Endothelial cell of umbilical vein (primary cell): ENCODE data around the gene IL22RA2. TPM values are rescaled to one million over a fixed set of nuclear protein-coding genes. Genes with fewer than 3 reads are reported as not detected.

Experiments used
- BruUV-seq: library from RNA; stranded (reverse); fragments of 400-500 nt; replicated peaks from 2 replicates; lab custom pipeline; 2021; lab: Mats Ljungman, UMichigan
- CTCF ChIA-PET: fragments of 300-600, 350-600 bp; sonication (Branson Sonifier 250); formaldehyde crosslinking; loops from one replicate; lab custom pipeline; 2021; ENCODE audit warnings: antibody characterized with exemption, inconsistent platforms; lab: Charles Lee
- POLR2A ChIA-PET: fragments of 300-600, 350-600 bp; sonication (Branson Sonifier 250); formaldehyde crosslinking; loops from one replicate; lab custom pipeline; 2021; ENCODE audit warnings: antibody characterized with exemption, inconsistent platforms; lab: Charles Lee
- DNase-seq: peaks from one replicate; pipeline ENCODE4 v3.0.0-alpha.2; 2011; ENCODE audit warnings: low read depth, low spot score
- FAIRE-seq: peaks from 2 replicates; lab custom pipeline; 2011; peaks lifted over from hg19 to GRCh38; lab: Jason Lieb, UNC
- H2AFZ ChIP-seq: 2 replicates; pipeline ENCODE4 v1.6.0; 2012; ENCODE audit warnings: low read depth, low read length, control low read depth, inconsistent platforms
- H3K27ac ChIP-seq: 2 replicates; pipeline ENCODE4 v1.5.1; 2011; ENCODE audit warnings: low read depth, mild to moderate bottlenecking, control low read depth, low read length, moderate library complexity; ENCODE audit not compliant: insufficient read depth
- H3K27me3 ChIP-seq, 2 experiments: 2 replicates each; pipeline versions ENCODE4 v1.6.0 to v1.6.1; 2011; ENCODE audit warnings: low read length in 2 of 2, mixed read lengths in 1 of 2; ENCODE audit not compliant: control insufficient read depth in 2 of 2, insufficient read depth in 2 of 2
- H3K36me3 ChIP-seq, 2 experiments: 2 replicates in 1 of 2; 3 replicates in 1 of 2; pipeline ENCODE4 v1.5.1; 2011; ENCODE audit warnings: low read length in 2 of 2, mild to moderate bottlenecking in 1 of 2, moderate library complexity in 1 of 2; ENCODE audit not compliant: control insufficient read depth in 2 of 2, insufficient read depth in 2 of 2; ENCODE audit errors: extremely low read depth in 1 of 2
- H3K4me1 ChIP-seq: 3 replicates; pipeline ENCODE4 v1.5.1; 2011; ENCODE audit warnings: mild to moderate bottlenecking, low read length; ENCODE audit not compliant: control insufficient read depth, insufficient read depth; ENCODE audit errors: extremely low read depth
- H3K4me2 ChIP-seq: 2 replicates; pipeline ENCODE4 v1.6.1; 2011; ENCODE audit warnings: low read length, control low read depth, mixed read lengths; ENCODE audit not compliant: insufficient read depth
- H3K4me3 ChIP-seq, 3 experiments: fragments of 200-600 bp in 1 of 3; sonication (generic), shearing (Covaris generic) in 1 of 3; replicated peaks in 1 of 3; 2 replicates each; pipeline ENCODE4 v1.5.1; 2011 to 2016; ENCODE audit warnings: control low read depth in 3 of 3, low read length in 3 of 3, mild to moderate bottlenecking in 2 of 3, inconsistent platforms in 1 of 3, low read depth in 1 of 3, moderate library complexity in 1 of 3; ENCODE audit not compliant: insufficient read depth in 1 of 3
- H3K79me2 ChIP-seq: 2 replicates; pipeline ENCODE4 v1.6.0; 2012; ENCODE audit warnings: low read length, inconsistent platforms; ENCODE audit not compliant: control insufficient read depth, insufficient read depth
- H3K9ac ChIP-seq: replicated peaks from 2 replicates; pipeline ENCODE3; 2011; ENCODE audit warnings: low read length, control low read depth; ENCODE audit not compliant: insufficient read depth; ENCODE audit errors: extremely low read depth
- H3K9me1 ChIP-seq: replicated peaks from 3 replicates; pipeline ENCODE4 v1.6.0; 2011; ENCODE audit warnings: mild to moderate bottlenecking, low read length; ENCODE audit not compliant: control insufficient read depth, insufficient read depth; ENCODE audit errors: extremely low read depth
- H3K9me3 ChIP-seq: replicated peaks from 2 replicates; pipeline ENCODE4 v1.5.1; 2012; ENCODE audit warnings: low read length, inconsistent platforms; ENCODE audit not compliant: control insufficient read depth, insufficient read depth
- H4K20me1 ChIP-seq: replicated peaks from 2 replicates; pipeline ENCODE3; 2011; ENCODE audit warnings: mild to moderate bottlenecking, low read length; ENCODE audit not compliant: control insufficient read depth, insufficient read depth; ENCODE audit errors: extremely low read depth
- CTCF ChIP-seq, 2 donors: IDR thresholded peaks; 1 replicate in 1 of 2; 2 replicates in 1 of 2; pipeline ENCODE4 v1.5.1; 2011; ENCODE audit warnings: low read length in 2 of 2, mild to moderate bottlenecking in 2 of 2, moderate library complexity in 2 of 2, control low read depth in 1 of 2, inconsistent platforms in 1 of 2, low read depth in 1 of 2; ENCODE audit not compliant: insufficient read depth in 1 of 2; ENCODE audit errors: extremely low read depth in 1 of 2
- EZH2 ChIP-seq: IDR thresholded peaks from 2 replicates; pipeline ENCODE4 v1.6.1; 2012; ENCODE audit warnings: borderline replicate concordance, low read depth, mild to moderate bottlenecking, moderate library complexity, low read length, inconsistent platforms; ENCODE audit not compliant: severe bottlenecking
- FOS ChIP-seq: IDR thresholded peaks from 2 replicates; pipeline ENCODE4 v1.6.1; 2011; ENCODE audit warnings: mild to moderate bottlenecking, low read length, moderate library complexity, borderline replicate concordance; ENCODE audit not compliant: insufficient read depth
- JUN ChIP-seq: IDR thresholded peaks from 2 replicates; pipeline ENCODE4 v1.6.1; 2011; ENCODE audit warnings: borderline replicate concordance, low read depth; ENCODE audit not compliant: insufficient read length, insufficient read depth
- MAX ChIP-seq: IDR thresholded peaks from 2 replicates; pipeline ENCODE4 v1.6.1; 2011; ENCODE audit not compliant: insufficient read depth, insufficient read length
- MYC ChIP-seq: IDR thresholded peaks from one replicate; pipeline ENCODE4 v1.6.1; 2011; ENCODE audit warnings: mild to moderate bottlenecking, low read depth, low read length
- POLR2A ChIP-seq: IDR thresholded peaks from 2 replicates; pipeline ENCODE4 v1.6.1; 2012; ENCODE audit warnings: low read depth, mild to moderate bottlenecking, control low read depth, low read length
- POLR2AphosphoS5 ChIP-seq: IDR thresholded peaks from 2 replicates; pipeline ENCODE4 v1.6.1; 2012; ENCODE audit warnings: low read depth, mild to moderate bottlenecking, control low read depth, low read length, moderate library complexity; ENCODE audit not compliant: insufficient read depth
- dilution Hi-C: fragments of 300-500 bp; cut with MboI; formaldehyde crosslinking; loops from one replicate; pipeline ENCODE4 v1.15.0; 2019; ENCODE audit warnings: low sequenced_read_pairs; ENCODE audit not compliant: extremely low pct_ligation_motif_present
- intact Hi-C: fragments of 100-400 bp; cut with micrococcal nuclease; formaldehyde crosslinking; loops from one replicate; pipeline ENCODE4 v1.10.0; 2022
- polyA plus RNA-seq, 4 experiments: library from polyadenylated mRNA; depleted of rRNA in 3 of 4; stranded (reverse) in 3 of 4; unstranded in 1 of 4; fragments of >200 nt; gene quantifications; 2 replicates each; pipeline versions ENCODE4 v1.2.1 to v1.2.3, GENCODE V29; 2011 to 2012; ENCODE audit warnings: missing spikeins in 1 of 4
- total RNA-seq: library from RNA; stranded (reverse); gene quantifications from 2 replicates; pipeline ENCODE4 v1.2.3, GENCODE V29; 2021

IL22RA2 gene
- total and polyA plus RNA-seq, 2 donors (not counting 3 experiments of a cell fraction or from before 2014, with no cell fraction given) = not detected

- H3K27me3 ChIP-seq = no peaks in the 10 kb centered on the region
- no peak overlapping the region for H2AFZ ChIP-seq
- CTCF ChIA-PET = interaction anchor here (1.2 to 1.6 kb wide), 2 partner anchors 12 to 480 kb away, joined by 3 to 7 read pairs; no protein-coding TSS in a partner anchor
- intact Hi-C loops = no loop called here
- no peak for FAIRE-seq
- TF ChIP-seq MYC = no peak
- no peak for TF ChIP-seq POLR2A
- TF ChIP-seq JUN = no peak
- TF ChIP-seq EZH2 = no peak
- TF ChIP-seq POLR2AphosphoS5 = no peak
- TF ChIP-seq MAX = no peak
- no peak for TF ChIP-seq CTCF (IDR thresholded peaks at IDR 0.05; ENCODE audit: extremely low read depth in 1 of 2, insufficient read depth in 1 of 2, low read depth in 1 of 2, low read length in 2 of 2)
- no peak for TF ChIP-seq FOS
- no peak for DNase-seq
- H3K4me1 ChIP-seq = no peaks in the 10 kb centered on the region
- dilution Hi-C loops = no loop called here
- no peak overlapping the region for H3K9ac ChIP-seq
- no peaks in the 10 kb centered on the region for H3K9me1 ChIP-seq
- H3K4me2 ChIP-seq = no peak overlapping the region
- POLR2A ChIA-PET = no interaction called here
- no peak overlapping the region for H3K4me3 ChIP-seq
- H4K20me1 ChIP-seq = no peaks in the 10 kb centered on the region
- BruUV-seq = no TSS peak
- H3K36me3 ChIP-seq = no peaks in the 10 kb centered on the region
- H3K27ac ChIP-seq = no peak overlapping the region
- no peaks in the 10 kb centered on the region for H3K79me2 ChIP-seq
- H3K9me3 ChIP-seq = no peaks in the 10 kb centered on the region
Measured at GRCh38 chr6:137106183-137106582, 67.3 kb downstream of the IL22RA2 start.
